CD8-positive, alpha-beta memory T cell (primary cell): ENCODE measurements around the gene EIF3M. TPM values are rescaled to one million over a fixed set of nuclear protein-coding genes. Genes with fewer than 3 reads are reported as not detected.
"Not testable (repeated sequence)": the region's sequence is repeated elsewhere in the genome, so short reads cannot be mapped to it uniquely, and the experiment has no call there.

ENCODE experiments used
- CTCF ChIA-PET: fragments of 350-600 bp; sonication (Branson Sonifier 250); formaldehyde crosslinking; loops from one replicate; lab custom pipeline; 2021; ENCODE audit warnings: antibody characterized with exemption; lab: Charles Lee
- POLR2A ChIA-PET: fragments of 350-600 bp; sonication (Branson Sonifier 250); formaldehyde crosslinking; loops from one replicate; lab custom pipeline; 2021; ENCODE audit warnings: antibody characterized with exemption; lab: Charles Lee
- DNase-seq, 5 donors: peaks; one replicate each; pipeline versions ENCODE4 v3.0.0 to v3.0.0-alpha.2; 2020 to 2022; ENCODE audit warnings: mixed read lengths in 1 of 5
- H3K27ac ChIP-seq: one replicate; pipeline ENCODE4 v1.7.0; 2013; ENCODE audit warnings: low read depth, mild to moderate bottlenecking, low read length, moderate library complexity
- H3K27me3 ChIP-seq: 2 replicates; pipeline ENCODE4 v1.7.0; 2013; ENCODE audit warnings: low read length, mild to moderate bottlenecking; ENCODE audit not compliant: insufficient read depth, poor library complexity, severe bottlenecking
- H3K36me3 ChIP-seq: 2 replicates; pipeline ENCODE4 v1.7.0; 2013; ENCODE audit warnings: mild to moderate bottlenecking, low read length, moderate library complexity; ENCODE audit not compliant: insufficient read depth
- H3K4me1 ChIP-seq: 2 replicates; pipeline ENCODE4 v1.7.0; 2013; ENCODE audit warnings: mild to moderate bottlenecking, low read length, moderate library complexity; ENCODE audit not compliant: insufficient read depth
- H3K4me3 ChIP-seq: 2 replicates; pipeline ENCODE4 v1.7.0; 2013; ENCODE audit warnings: mild to moderate bottlenecking, low read length
- H3K9me3 ChIP-seq: 2 replicates; pipeline ENCODE4 v1.7.0; 2013; ENCODE audit warnings: mild to moderate bottlenecking, low read length
- H3K27ac Mint-ChIP-seq, 8 donors: one replicate each; pipeline ENCODE4 v1.8.0; 2020 to 2021; ENCODE audit warnings: mixed read lengths in 8 of 8, mild to moderate bottlenecking in 6 of 8, inconsistent platforms in 3 of 8, moderate library complexity in 3 of 8
- H3K27me3 Mint-ChIP-seq, 2 donors: one replicate each; pipeline ENCODE4 v1.8.0; 2020 to 2021; ENCODE audit warnings: mixed read lengths in 2 of 2, mild to moderate bottlenecking in 1 of 2, moderate library complexity in 1 of 2
- H3K36me3 Mint-ChIP-seq, 3 donors: one replicate each; pipeline ENCODE4 v1.8.0; 2020 to 2021; ENCODE audit warnings: mixed read lengths in 3 of 3, inconsistent platforms in 1 of 3, mild to moderate bottlenecking in 1 of 3
- H3K4me1 Mint-ChIP-seq, 3 donors: one replicate each; pipeline ENCODE4 v1.8.0; 2020 to 2021; ENCODE audit warnings: mixed read lengths in 3 of 3, inconsistent platforms in 1 of 3, mild to moderate bottlenecking in 1 of 3
- H3K4me3 Mint-ChIP-seq, 7 donors: one replicate each; pipeline ENCODE4 v1.8.0; 2020 to 2021; ENCODE audit warnings: mixed read lengths in 7 of 7, mild to moderate bottlenecking in 6 of 7, moderate library complexity in 4 of 7, inconsistent platforms in 2 of 7
- H3K9me3 Mint-ChIP-seq, 5 donors: one replicate each; pipeline ENCODE4 v1.8.0; 2020 to 2022; ENCODE audit warnings: mixed read lengths in 5 of 5, mild to moderate bottlenecking in 3 of 5, moderate library complexity in 2 of 5, inconsistent platforms in 1 of 5
- polyA plus RNA-seq: library from polyadenylated mRNA; unstranded; fragments of 300-500 nt; fragmentation: Illumina TruSeq; gene quantifications from one replicate; pipeline ENCODE4 v1.2.3, GENCODE V29; 2021
- total RNA-seq, 2 experiments: library from RNA; stranded (reverse); gene quantifications; one replicate each; pipeline ENCODE4 v1.2.3, GENCODE V29; 2021

Gene EIF3M
- total and polyA plus RNA-seq, 3 experiments from 2014 or later: 229 to 419 (median 409) TPM

DNA sequence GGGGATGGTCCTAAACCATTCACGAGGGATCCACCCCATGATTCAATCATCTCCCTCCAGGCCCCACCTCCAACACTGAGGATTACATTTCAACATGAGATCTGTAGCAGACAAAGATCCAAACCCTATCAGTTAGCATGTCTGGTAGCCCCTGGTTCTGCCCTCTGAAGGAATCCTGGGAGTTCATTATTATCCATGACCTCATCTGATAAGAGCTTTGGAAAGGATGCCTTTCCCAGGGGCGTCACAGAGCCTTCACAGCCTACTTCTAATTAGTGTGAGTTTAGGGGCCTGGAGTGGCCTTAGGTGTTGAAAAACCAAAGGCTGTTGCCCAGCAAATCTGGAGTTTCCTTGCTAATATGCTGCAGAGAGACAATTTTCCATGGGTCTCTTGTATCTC, 8.6 kb upstream of the EIF3M start:
- no peak overlapping the region for H3K27ac Mint-ChIP-seq
- H3K27me3 Mint-ChIP-seq: peaks cover 16 to 26% of the 10 kb centered on the region in 2 donors
- peaks cover 0 to 5% (median 0%) of the 10 kb centered on the region in 3 donors for H3K36me3 Mint-ChIP-seq
- H3K36me3 ChIP-seq: no peaks in the 10 kb centered on the region
- no peaks in the 10 kb centered on the region for H3K9me3 Mint-ChIP-seq
- H3K27ac ChIP-seq: no peak overlapping the region
- no peaks in the 10 kb centered on the region for H3K4me1 ChIP-seq
- H3K27me3 ChIP-seq: no peaks in the 10 kb centered on the region
- no peaks in the 10 kb centered on the region for H3K4me1 Mint-ChIP-seq
- CTCF ChIA-PET: no interaction called here
- no peak overlapping the region for H3K4me3 ChIP-seq
- no peaks in the 10 kb centered on the region for H3K9me3 ChIP-seq
- POLR2A ChIA-PET: no interaction called here
- no peak overlapping the region for H3K4me3 Mint-ChIP-seq
- DNase-seq: no peak

GRCh38 chr11:32576456-32576855, 7.2 kb upstream of the EIF3M start:
- Histone ChIP-seq H3K27me3 (no peaks in the 10 kb centered on the region), H3K36me3 (no peaks in the 10 kb centered on the region), H3K4me3 (no peak overlapping the region), H3K27ac (no peak overlapping the region), H3K4me1 (no peaks in the 10 kb centered on the region), H3K9me3 (no peaks in the 10 kb centered on the region)
- Mint-ChIP-seq H3K36me3 (peaks cover 0 to 5% (median 0%) of the 10 kb centered on the region in 3 donors), H3K4me1 (no peaks in the 10 kb centered on the region), H3K9me3 (no peaks in the 10 kb centered on the region), H3K27ac (no peak overlapping the region), H3K4me3 (no peak overlapping the region), H3K27me3 (peaks cover 8 to 14% of the 10 kb centered on the region in 2 donors)
- ChIA-PET CTCF (no interaction called here), POLR2A (no interaction called here)
- DNase-seq: no peak

DNA sequence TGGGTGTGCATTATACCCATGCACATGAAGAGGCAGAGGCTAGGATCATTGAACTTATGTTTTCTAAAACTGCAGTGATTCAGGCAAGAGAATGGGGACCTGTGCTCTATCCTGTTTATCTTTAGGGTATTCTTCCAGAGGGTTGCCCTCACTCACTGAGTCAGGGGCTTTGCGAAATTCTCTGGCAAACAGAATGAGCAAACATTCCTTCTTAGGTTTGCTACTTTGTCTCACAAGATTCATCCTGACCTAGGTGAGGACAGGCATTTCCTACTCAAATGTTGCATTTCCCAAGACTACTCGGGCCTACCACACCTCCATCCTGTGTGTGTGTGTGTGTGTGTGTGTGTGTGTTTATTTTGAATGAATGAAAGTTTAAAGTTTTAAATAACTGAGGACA, 2.7 kb upstream of the EIF3M start:
- Histone ChIP-seq H3K9me3 (no peaks in the 10 kb centered on the region), H3K27me3 (no peaks in the 10 kb centered on the region), H3K36me3 (no peaks in the 10 kb centered on the region), H3K4me3 (no peak overlapping the region), H3K4me1 (peaks cover 19% of the 10 kb centered on the region), H3K27ac (no peak overlapping the region)
- Mint-ChIP-seq H3K4me1 (peaks cover 21 to 25% (median 21%) of the 10 kb centered on the region in 3 donors), H3K36me3 (peaks cover 0 to 17% (median 0%) of the 10 kb centered on the region in 3 donors), H3K27ac (no peak overlapping the region), H3K9me3 (no peaks in the 10 kb centered on the region), H3K27me3 (peaks cover 4 to 5% of the 10 kb centered on the region in 2 donors), H3K4me3 (no peak overlapping the region)
- POLR2A ChIA-PET: no interaction called here
- no peak for DNase-seq
- CTCF ChIA-PET: no interaction called here

DNA sequence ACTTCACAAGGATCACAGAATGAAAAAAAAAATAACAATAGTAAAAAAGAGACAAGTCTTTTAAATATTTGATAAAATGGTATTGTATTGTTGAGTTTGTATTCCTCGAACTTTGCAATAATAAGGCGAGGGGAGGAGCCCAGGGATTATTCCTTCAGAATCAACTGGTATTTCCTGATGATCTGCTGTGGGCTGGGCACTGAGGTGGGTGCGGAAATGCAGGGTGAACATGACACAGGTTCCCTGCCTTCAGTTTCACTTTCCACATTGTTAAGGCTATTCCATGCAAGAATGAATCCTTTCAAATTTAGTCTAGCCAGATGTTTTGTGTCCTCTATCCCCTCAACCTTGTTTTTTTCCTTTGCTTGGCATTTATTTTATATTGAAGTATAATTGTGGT, 2.1 kb upstream of the EIF3M start:
- Histone ChIP-seq H3K9me3 (no peaks in the 10 kb centered on the region), H3K27ac (no peak overlapping the region), H3K4me1 (peaks cover 25% of the 10 kb centered on the region), H3K27me3 (no peaks in the 10 kb centered on the region), H3K4me3 (no peak overlapping the region), H3K36me3 (peaks cover 2% of the 10 kb centered on the region)
- Mint-ChIP-seq H3K27ac (peak overlapping the region in 3 of 8 donors; percentile 15 to 66 (median 44)), H3K9me3 (no peaks in the 10 kb centered on the region), H3K4me3 (peak overlapping the region in 2 of 7 donors; percentile 16 to 44), H3K36me3 (peaks cover 0 to 21% (median 0%) of the 10 kb centered on the region in 3 donors), H3K27me3 (peaks cover 1 to 5% of the 10 kb centered on the region in 2 donors), H3K4me1 (peaks cover 27 to 31% (median 27%) of the 10 kb centered on the region in 3 donors)
- CTCF ChIA-PET: no interaction called here
- POLR2A ChIA-PET: no interaction called here
- no peak for DNase-seq

DNA sequence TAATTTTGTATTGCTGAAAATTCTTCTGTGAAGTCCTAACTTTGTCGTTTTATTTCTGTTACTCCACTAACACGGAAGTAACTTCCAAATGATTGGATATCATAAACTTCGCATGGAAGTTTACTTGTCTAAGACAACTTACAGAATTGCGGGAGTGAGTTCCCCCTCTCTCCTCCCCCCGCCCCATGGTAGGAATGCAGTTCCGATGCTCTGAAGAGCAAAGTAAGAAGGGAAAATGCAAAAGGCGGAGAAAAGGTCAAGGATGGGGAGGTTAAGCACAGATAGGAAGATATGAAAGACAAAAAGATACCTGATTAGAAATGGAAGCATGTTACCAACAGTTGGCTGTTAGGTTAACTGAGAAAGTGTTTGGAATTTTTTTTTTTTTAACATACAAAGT, 1.3 kb downstream of the EIF3M start:
- peaks cover 0 to 5% of the 10 kb centered on the region in 2 donors for H3K27me3 Mint-ChIP-seq
- no peak for DNase-seq
- ChIA-PET POLR2A (no interaction called here), CTCF (no interaction called here)
- no peaks in the 10 kb centered on the region for H3K9me3 ChIP-seq
- no peaks in the 10 kb centered on the region for H3K9me3 Mint-ChIP-seq
- no peaks in the 10 kb centered on the region for H3K27me3 ChIP-seq
- peaks cover 45% of the 10 kb centered on the region for H3K4me1 ChIP-seq
- H3K36me3 Mint-ChIP-seq: peaks cover 1 to 43% (median 3%) of the 10 kb centered on the region in 3 donors
- H3K4me3 Mint-ChIP-seq: peak overlapping the region; percentile 92 to 99 (median 98)
- peak overlapping the region; percentile 85 for H3K27ac ChIP-seq
- H3K4me3 ChIP-seq: peak overlapping the region; percentile 83
- peaks cover 45 to 61% (median 55%) of the 10 kb centered on the region in 3 donors for H3K4me1 Mint-ChIP-seq
- peak overlapping the region; percentile 76 to 99 (median 97) for H3K27ac Mint-ChIP-seq
- H3K36me3 ChIP-seq: peaks cover 16% of the 10 kb centered on the region

GRCh38 chr11:32586576-32587190, 3.1 kb downstream of the EIF3M start:
- Mint-ChIP-seq H3K27ac (peak overlapping the region in 6 of 8 donors; percentile 1 to 61 (median 34)), H3K9me3 (no peaks in the 10 kb centered on the region), H3K27me3 (peaks cover 0 to 5% of the 10 kb centered on the region in 2 donors), H3K4me1 (peaks cover 50 to 66% (median 63%) of the 10 kb centered on the region in 3 donors), H3K4me3 (peak overlapping the region in 6 of 7 donors; percentile 3 to 99 (median 34)), H3K36me3 (peaks cover 5 to 60% (median 12%) of the 10 kb centered on the region in 3 donors)
- CTCF ChIA-PET: no interaction called here
- DNase-seq: no peak
- Histone ChIP-seq H3K4me3 (no peak overlapping the region), H3K4me1 (peaks cover 45% of the 10 kb centered on the region), H3K27me3 (no peaks in the 10 kb centered on the region), H3K36me3 (peaks cover 26% of the 10 kb centered on the region), H3K9me3 (no peaks in the 10 kb centered on the region), H3K27ac (no peak overlapping the region)
- POLR2A ChIA-PET: no interaction called here

GRCh38 chr11:32594272-32594671, 10.6 kb downstream of the EIF3M start:
- Mint-ChIP-seq H3K4me1 (peaks cover 21 to 60% (median 38%) of the 10 kb centered on the region in 3 donors), H3K4me3 (no peak overlapping the region), H3K27ac (peak overlapping the region in 1 of 8 donors; percentile 83), H3K36me3 (peaks cover 11 to 92% (median 47%) of the 10 kb centered on the region in 3 donors), H3K9me3 (no peaks in the 10 kb centered on the region), H3K27me3 (no peaks in the 10 kb centered on the region)
- no peak for DNase-seq
- no peak overlapping the region for H3K27ac ChIP-seq
- peaks cover 48% of the 10 kb centered on the region for H3K36me3 ChIP-seq
- H3K4me1 ChIP-seq: no peaks in the 10 kb centered on the region
- H3K4me3 ChIP-seq: no peak overlapping the region
- ChIA-PET POLR2A (no interaction called here), CTCF (interaction anchor here (1.8 kb wide), 1 partner anchor 11 kb away, joined by 3 read pairs; no protein-coding TSS in a partner anchor)
- no peaks in the 10 kb centered on the region for H3K9me3 ChIP-seq
- H3K27me3 ChIP-seq: no peaks in the 10 kb centered on the region

DNA sequence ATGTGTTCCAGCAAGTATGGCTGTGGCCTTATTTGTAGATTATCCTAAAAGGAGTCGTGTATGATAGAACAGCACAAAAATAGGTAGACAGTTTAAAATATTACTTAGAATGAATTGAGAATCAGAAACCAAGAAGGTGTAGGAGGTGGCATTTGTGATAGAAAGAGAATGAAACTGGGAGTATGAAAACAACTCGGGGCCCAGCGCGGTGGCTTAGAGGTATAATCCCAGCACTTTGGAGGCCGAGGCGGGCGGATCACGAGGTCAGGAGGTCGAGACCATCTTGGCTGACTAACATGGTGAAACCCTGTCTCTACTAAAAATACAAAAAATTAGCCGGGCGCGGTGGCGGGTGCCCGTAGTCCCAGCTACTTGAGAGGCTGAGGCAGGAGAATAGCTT, 12.5 kb downstream of the EIF3M start:
- H3K9me3 Mint-ChIP-seq, H3K4me1 ChIP-seq, H3K27ac ChIP-seq, H3K9me3 ChIP-seq, DNase-seq, H3K4me3 ChIP-seq, POLR2A ChIA-PET, H3K4me3 Mint-ChIP-seq, H3K27me3 Mint-ChIP-seq, H3K27me3 ChIP-seq: not testable (repeated sequence)
- Mint-ChIP-seq H3K36me3 (peaks cover 5 to 86% (median 40%) of the 10 kb centered on the region in 3 donors), H3K27ac (peak overlapping the region; percentile 3 to 73 (median 38)), H3K4me1 (peaks cover 14 to 48% (median 30%) of the 10 kb centered on the region in 3 donors)
- H3K36me3 ChIP-seq: peaks cover 44% of the 10 kb centered on the region
- CTCF ChIA-PET: interaction anchor here (0.7 kb wide), 1 partner anchor 436 kb away, joined by 3 read pairs; no protein-coding TSS in a partner anchor
